Fibroblast of the aortic adventitia (primary cell): ENCODE results near the gene RAP1GDS1. TPM values are rescaled to one million over a fixed set of nuclear protein-coding genes. Genes with fewer than 3 reads are reported as not detected.

Source experiments
- DNase-seq: peaks from one replicate; pipeline ENCODE4 v3.0.0-alpha.2; 2010; ENCODE audit warnings: low read depth
- H3K4me3 ChIP-seq: 2 replicates; pipeline ENCODE4 v1.5.1; 2011; ENCODE audit warnings: low read depth, mild to moderate bottlenecking, control low read depth, low read length, moderate library complexity
- total RNA-seq: library from RNA; depleted of rRNA; stranded (reverse); fragments of >200 nt; gene quantifications from 2 replicates; pipeline ENCODE4 v1.2.3, GENCODE V29; 2012; ENCODE audit warnings: low replicate concordance
- TF ChIP-seq, protein P1 (sequence below): IDR thresholded peaks from 2 replicates; pipeline ENCODE4 v1.5.1; 2011; ENCODE audit warnings: mild to moderate bottlenecking, low read length, control low read depth, inconsistent platforms; ENCODE audit not compliant: insufficient read depth

Gene RAP1GDS1, protein sequence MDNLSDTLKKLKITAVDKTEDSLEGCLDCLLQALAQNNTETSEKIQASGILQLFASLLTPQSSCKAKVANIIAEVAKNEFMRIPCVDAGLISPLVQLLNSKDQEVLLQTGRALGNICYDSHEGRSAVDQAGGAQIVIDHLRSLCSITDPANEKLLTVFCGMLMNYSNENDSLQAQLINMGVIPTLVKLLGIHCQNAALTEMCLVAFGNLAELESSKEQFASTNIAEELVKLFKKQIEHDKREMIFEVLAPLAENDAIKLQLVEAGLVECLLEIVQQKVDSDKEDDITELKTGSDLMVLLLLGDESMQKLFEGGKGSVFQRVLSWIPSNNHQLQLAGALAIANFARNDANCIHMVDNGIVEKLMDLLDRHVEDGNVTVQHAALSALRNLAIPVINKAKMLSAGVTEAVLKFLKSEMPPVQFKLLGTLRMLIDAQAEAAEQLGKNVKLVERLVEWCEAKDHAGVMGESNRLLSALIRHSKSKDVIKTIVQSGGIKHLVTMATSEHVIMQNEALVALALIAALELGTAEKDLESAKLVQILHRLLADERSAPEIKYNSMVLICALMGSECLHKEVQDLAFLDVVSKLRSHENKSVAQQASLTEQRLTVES
- total RNA-seq = 24.1 and 62.2 TPM in 2 replicates

GRCh38 chr4:98260579-98261404, at the start of gene RAP1GDS1:
RAP1GDS1 (plus strand) TSS chr4:98261384; CDS start chr4:98261566, 182 bp downstream.
- DNase-seq = peak; percentile 94
- H3K4me3 ChIP-seq = peak within 1 kb of the TSS; percentile 83
- TF ChIP-seq, protein P1, sequence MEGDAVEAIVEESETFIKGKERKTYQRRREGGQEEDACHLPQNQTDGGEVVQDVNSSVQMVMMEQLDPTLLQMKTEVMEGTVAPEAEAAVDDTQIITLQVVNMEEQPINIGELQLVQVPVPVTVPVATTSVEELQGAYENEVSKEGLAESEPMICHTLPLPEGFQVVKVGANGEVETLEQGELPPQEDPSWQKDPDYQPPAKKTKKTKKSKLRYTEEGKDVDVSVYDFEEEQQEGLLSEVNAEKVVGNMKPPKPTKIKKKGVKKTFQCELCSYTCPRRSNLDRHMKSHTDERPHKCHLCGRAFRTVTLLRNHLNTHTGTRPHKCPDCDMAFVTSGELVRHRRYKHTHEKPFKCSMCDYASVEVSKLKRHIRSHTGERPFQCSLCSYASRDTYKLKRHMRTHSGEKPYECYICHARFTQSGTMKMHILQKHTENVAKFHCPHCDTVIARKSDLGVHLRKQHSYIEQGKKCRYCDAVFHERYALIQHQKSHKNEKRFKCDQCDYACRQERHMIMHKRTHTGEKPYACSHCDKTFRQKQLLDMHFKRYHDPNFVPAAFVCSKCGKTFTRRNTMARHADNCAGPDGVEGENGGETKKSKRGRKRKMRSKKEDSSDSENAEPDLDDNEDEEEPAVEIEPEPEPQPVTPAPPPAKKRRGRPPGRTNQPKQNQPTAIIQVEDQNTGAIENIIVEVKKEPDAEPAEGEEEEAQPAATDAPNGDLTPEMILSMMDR = no peak

- H3K4me3 ChIP-seq = no peak overlapping the region
- TF ChIP-seq, protein P1 = no peak
- peak; percentile 40 for DNase-seq
Observed at GRCh38 chr4:98222306-98222705, 38.9 kb upstream of the RAP1GDS1 start.

- H3K4me3 ChIP-seq = no peak overlapping the region
- TF ChIP-seq, protein P1 = no peak
Observed at GRCh38 chr4:98226396-98226795, 34.8 kb upstream of the RAP1GDS1 start.

GRCh38 chr4:98230961-98231360, 30.2 kb upstream of the RAP1GDS1 start:
- H3K4me3 ChIP-seq = no peak overlapping the region
- DNase-seq = no peak
- TF ChIP-seq, protein P1 = no peak

More at GRCh38 chr4:98226396-98226795, 34.8 kb upstream of the RAP1GDS1 start:
- DNase-seq = no peak

DNA sequence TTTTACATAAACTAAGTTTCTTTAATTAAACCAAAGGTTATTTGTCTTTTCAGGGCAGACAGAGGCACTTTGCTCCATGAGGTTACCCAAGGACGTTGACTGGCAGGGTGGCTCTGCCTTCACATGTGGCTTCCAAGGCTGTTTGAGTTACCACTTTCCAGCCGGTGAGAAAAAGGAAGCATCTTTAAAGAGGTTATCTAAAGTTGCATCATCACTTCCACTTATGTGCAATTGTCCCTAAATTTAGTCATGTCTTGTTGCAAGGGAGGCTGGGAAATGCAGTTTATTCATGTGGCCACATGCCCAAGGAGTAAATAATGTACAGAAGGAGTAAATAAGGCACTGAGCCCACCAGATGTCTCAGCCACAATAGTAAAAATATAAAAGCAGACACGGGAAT, 29.0 kb upstream of the RAP1GDS1 start:
- TF ChIP-seq, protein P1 = no peak
- peak; percentile 9 for DNase-seq
- no peak overlapping the region for H3K4me3 ChIP-seq

DNA sequence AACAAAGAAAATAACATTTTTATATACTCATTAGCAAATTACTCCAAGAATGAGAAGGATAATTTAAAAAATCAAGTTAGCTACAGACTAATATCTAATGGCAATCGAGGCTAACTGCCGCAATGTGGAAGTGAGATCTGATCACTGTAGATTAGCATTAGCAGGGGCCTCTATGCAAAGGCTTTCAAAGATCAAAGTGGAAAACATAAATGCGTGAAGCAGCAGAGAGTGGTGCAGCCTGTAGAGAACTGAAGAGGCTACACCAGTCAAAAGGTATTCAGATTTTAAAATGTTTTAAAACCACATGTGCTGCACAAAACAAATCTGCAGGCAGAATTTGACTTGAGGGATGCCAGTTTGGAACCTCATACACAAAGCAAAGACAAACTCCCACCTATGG, 24.0 kb upstream of the RAP1GDS1 start:
- TF ChIP-seq, protein P1 = no peak
- no peak for DNase-seq
- H3K4me3 ChIP-seq = no peak overlapping the region
